Hematopoietic multipotent progenitor cell treated with erythropoietin and hydrocortisone succinate and interleukin-3 and kit ligand, for 4 days (in vitro differentiated cells): ENCODE results near the gene USP15.

ENCODE experiments used
- DNase-seq: peaks from one replicate; pipeline ENCODE4 v3.0.0-alpha.2; 2015

Gene USP15

DNA sequence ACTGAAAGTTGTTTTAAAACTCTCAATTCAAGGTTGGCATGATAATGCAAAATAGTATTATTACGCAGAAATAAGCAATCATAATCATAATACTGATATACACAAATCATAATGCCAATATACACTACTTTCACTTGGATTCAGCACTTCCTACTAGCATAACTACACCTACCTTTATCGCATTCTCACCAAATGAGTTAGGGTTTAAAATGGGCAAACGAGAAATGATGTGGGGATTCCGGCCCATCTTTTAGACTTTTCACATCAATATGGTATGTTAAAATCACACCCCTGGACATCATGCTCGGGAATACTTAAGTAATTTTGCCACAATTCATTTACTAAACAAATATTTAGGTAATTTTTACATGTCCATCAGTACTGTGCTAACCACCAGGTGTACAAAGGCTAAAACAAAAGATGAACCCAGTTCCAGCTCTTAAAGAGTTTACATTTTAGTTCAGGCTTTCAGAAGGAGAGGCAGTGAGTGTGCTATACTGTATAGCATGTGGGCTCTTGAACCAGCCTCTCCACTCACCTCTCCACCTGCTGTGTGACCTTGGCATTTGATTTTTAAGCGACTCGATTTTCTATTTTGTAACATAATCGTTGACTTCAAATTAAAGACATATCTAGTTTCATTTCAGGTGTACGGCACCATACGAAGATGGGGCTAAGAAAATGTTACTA is 1.1 kb upstream of the USP15 start:
- DNase-seq, result peak; percentile 62

- DNase-seq, result no peak
Measured at GRCh38 chr12:62259631-62259992, 592 bp upstream of the USP15 start.

DNA sequence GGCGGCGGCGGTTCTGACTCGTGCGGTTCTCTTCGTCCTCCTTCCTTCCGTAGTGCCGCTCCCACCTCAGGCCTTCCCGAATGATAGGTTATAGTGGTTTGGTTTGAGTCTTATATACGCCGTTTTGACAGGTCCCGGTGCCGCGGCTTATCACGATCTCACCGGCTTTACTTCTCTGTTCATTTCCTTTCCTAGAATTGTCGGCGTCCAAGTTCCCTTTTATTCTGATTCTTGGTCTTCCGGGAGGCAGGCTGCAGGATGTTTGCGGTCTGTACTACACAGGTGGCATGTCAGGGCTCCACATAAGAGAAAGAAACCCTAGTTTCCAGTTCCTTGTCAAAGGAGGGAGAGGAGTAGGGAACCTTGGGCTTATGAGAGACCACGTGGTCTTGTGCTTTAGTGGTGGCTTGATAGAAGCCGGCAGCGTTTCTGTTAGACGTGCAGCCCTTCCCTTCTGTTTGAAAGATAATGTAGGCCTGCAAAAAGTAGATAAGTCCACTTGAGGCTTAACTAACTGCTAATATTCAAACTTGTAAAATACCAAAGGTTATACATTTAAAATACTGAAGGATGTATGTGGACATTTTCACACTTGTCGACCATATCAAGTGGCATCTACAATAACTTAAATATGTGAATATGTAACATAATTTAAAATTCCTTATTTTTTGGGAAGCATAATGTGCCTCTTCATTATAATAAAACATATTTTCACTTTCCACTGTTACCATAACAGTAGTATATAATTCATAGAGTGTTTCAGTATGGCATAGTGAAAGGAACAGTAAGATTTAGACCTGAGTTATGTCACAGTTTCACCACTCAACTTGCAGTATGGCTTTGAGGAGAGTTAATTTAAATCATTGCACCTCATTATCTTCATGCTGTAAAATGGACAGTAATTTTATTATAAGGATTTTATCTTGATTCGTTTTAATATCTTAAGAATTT is 804 bp downstream of the USP15 start:
- peak; percentile 98 for DNase-seq

DNA sequence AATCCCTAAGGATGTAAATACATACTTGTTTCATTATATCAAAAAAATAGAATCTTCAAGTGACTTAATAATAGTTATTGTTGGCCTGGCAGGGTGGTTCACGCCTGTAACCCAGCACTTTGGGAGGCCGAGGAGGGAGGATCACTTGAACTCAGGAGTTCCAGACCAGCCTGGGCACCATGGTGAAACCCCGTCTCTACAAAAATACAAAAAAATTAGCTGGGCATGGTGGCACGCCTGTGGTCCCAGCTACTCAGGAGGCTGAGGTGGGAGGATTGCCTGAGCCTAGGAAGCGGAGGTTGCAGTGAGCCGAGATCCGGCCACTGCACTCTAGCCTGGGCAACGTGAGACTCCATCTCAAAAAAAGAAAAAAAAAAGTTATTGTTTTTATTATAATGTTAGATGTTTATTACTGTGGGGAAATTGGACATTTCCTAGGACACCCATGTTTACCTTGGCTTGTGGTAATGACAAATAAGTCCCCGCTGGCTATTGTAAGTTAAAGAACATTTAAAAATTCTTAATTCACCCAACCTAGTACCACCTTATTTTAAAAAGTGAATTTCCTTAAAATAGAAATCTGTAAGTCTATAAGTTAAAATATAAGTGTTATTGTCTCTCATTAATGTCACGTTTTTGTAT is 1.8 kb downstream of the USP15 start:
- no peak for DNase-seq

- DNase-seq, result no peak
Measured at GRCh38 chr12:62263232-62263631, 3.0 kb downstream of the USP15 start.

GRCh38 chr12:62263966-62264365 is 3.8 kb downstream of the USP15 start:
- no peak for DNase-seq

DNA sequence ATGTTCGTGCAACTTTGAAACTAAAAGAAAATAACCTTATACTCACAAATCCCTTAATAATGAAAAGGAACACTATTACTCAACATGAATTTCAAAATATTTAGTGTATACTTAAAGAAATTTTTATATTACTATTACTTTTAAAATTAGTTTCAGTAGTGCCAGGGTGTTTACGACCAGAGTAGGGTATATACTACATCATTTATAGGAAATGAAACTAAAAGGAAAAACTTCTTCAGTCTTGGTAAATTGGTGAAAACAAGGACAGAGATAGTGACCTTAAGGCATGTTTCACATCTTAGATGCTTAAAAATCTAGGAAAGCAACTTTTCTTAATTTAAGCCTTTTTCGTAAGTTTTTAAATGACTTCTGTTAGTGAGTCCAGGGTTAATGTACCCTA is 4.5 kb downstream of the USP15 start:
- DNase-seq, result no peak

DNA sequence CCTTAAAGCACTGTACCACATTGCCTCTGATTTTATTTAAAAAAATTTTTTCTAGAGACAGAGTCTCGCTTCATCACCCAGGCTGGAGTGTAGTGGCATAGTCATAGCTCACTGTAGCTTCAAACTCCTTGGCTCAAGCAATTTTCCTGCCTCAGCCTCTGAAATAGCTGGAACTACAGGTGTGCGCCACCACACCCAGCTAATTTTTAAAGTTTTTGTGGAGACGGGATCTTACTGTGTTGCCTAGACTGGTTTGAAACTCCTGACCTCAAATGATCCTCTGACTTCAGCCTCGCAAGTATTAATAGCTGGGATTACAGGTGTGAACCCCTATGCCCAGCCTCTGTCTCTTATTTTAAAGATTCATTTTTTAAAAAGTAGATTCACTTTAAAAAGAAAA is 5.3 kb downstream of the USP15 start:
- DNase-seq, result no peak

- no peak for DNase-seq
Measured at GRCh38 chr12:62267026-62267425, 6.8 kb downstream of the USP15 start.

DNA sequence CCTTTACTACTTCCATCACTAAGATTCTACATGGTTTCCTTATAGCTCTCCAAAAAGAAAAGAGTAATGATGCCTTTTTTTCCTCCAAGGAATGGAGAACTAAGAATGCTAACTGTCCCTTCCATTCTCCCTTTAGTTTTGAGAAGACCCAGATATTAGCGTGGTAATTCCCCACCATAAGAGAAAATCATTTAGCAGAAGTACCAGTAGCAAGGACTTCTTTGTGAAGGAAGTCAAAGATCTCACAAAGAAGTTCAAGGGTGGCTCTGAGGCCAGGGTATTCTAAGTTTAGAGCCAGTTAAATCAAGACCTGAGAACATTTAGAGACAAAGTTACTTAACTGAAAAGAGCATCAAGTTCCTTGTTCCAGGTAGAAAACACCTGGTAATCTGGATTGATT is 7.3 kb downstream of the USP15 start:
- DNase-seq, result no peak

DNA sequence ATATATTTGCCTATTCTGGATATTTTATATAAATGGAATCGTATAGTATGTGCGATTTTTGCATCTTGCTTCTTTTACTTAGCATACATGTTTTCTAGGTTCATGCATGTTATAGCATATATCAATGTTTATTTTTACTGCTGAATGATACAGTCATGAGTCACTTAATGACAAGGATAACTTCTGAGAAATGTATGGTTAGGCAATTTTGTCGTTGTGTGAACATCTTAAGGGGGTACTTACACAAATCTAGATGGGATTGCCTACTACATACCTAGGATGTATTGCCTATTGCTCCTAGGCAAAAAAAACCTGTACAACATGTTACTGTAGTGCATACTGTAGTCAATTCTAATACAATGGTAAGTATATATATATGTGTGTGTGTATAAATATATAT is 8.8 kb downstream of the USP15 start:
- no peak for DNase-seq

DNA sequence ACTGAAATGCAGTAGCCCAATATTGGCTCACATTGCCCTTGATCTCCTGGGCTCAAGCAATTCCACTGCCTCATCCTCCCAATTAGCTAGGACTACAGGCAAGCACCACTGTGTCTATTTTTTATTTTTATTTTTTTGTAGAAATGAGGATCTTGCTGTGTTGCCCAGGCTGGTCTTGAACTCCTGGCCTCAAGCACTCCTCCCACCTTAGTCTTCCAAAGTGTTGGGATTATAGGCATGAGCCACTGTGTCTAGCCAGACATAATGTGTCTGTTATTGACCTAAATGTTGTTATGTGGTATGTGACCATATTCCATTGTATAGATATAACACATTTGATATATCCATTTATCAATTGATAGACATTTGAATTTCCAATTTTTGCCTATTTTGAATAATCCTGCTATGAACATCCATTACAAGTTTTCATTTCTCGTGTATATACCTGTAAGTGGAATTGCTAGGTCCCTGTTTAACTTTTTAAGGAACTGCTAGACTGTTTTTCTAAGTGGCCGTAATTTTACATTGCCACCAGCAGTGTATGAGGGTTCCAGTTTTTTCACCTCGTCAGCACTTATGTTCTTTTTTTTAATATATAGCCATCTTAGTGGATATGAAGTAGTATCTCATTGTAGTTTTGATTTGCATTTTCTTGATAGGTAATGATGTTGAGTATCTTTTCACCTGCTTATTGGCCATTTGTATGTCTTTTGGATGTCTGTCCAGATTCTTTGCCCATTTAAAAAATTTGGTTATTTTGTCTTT is 9.4 kb downstream of the USP15 start:
- DNase-seq, result no peak

GRCh38 chr12:62270384-62270783 is 10.2 kb downstream of the USP15 start:
- no peak for DNase-seq

DNA sequence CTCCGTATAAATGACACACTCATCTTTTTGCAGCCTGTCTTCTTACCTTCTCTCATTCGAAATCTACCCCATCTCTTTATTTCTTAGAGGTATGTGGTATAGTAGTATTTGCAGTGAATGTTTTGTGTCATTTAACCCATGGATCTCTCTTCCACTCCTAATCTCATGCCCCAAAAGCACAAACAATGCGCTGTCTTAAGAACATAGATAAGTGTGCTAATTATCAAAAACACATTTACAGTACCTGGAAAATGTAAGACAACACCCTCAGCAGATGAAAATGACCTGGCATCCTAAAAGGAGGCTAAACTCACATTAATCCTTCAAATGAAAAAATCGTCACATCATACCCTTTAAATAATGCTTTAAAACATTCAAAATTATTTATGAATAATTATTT is 10.7 kb downstream of the USP15 start:
- no peak for DNase-seq

GRCh38 chr12:62272936-62273552 is 12.8 kb downstream of the USP15 start:
- DNase-seq, result no peak

GRCh38 chr12:62273724-62274380 is 13.6 kb downstream of the USP15 start:
- DNase-seq, result no peak

GRCh38 chr12:62278022-62278421 is 17.8 kb downstream of the USP15 start:
- no peak for DNase-seq

DNA sequence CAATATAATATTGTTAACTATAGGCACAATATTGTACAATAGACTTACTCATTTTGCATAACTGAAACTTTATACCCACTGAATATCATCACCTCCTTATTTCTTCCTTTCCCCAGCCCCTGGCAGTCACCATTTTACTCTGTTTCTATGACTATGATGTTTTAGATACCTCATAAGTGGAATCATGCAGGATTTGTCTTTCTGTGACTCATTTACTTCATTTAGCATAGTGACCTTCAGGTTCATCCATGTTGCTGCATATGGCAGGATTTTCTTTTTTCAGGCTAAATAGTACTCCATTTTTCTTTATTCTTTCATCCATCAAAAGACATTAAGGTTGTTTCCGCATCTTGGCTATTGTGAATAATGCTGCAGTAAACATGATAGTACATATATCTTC is 18.9 kb downstream of the USP15 start:
- DNase-seq, result no peak

GRCh38 chr12:62279961-62280360 is 19.8 kb downstream of the USP15 start:
- no peak for DNase-seq

- peak; percentile 38 for DNase-seq
Measured at GRCh38 chr12:62282057-62282774, 22.0 kb downstream of the USP15 start.

- DNase-seq, result no peak
Measured at GRCh38 chr12:62284749-62285148, 24.5 kb downstream of the USP15 start.
